ENCODE data around the gene ARHGEF1. TPM values are rescaled to one million over a fixed set of nuclear protein-coding genes. Genes with fewer than 3 reads are reported as not detected.

The ARHGEF1 gene
- total RNA-seq, 1 experiment from 2014 or later, result 106 TPM

- Mint-ChIP-seq H3K9me3 (ENCODE audit: unreplicated experiment) (no peaks in the 10 kb centered on the region), H3K4me1 (ENCODE audit: insufficient read depth, unreplicated experiment) (peaks cover 9% of the 10 kb centered on the region), H3K27ac (ENCODE audit: low read depth, unreplicated experiment) (no peak overlapping the region), H3K4me3 (ENCODE audit: unreplicated experiment) (no peak overlapping the region), H3K27me3 (ENCODE audit: insufficient read depth, unreplicated experiment) (no peaks in the 10 kb centered on the region), H3K36me3 (ENCODE audit: insufficient read depth, unreplicated experiment) (peaks cover 17% of the 10 kb centered on the region)
- TF ChIP-seq, protein P1, sequence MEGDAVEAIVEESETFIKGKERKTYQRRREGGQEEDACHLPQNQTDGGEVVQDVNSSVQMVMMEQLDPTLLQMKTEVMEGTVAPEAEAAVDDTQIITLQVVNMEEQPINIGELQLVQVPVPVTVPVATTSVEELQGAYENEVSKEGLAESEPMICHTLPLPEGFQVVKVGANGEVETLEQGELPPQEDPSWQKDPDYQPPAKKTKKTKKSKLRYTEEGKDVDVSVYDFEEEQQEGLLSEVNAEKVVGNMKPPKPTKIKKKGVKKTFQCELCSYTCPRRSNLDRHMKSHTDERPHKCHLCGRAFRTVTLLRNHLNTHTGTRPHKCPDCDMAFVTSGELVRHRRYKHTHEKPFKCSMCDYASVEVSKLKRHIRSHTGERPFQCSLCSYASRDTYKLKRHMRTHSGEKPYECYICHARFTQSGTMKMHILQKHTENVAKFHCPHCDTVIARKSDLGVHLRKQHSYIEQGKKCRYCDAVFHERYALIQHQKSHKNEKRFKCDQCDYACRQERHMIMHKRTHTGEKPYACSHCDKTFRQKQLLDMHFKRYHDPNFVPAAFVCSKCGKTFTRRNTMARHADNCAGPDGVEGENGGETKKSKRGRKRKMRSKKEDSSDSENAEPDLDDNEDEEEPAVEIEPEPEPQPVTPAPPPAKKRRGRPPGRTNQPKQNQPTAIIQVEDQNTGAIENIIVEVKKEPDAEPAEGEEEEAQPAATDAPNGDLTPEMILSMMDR (IDR thresholded peaks at IDR 0.05; ENCODE audit: unreplicated experiment), result no peak
- intact Hi-C loops (cut with micrococcal nuclease), result no loop called here
- no TSS peak for BruUV-seq (replicated peaks)
- no peak for DNase-seq (ENCODE audit: unreplicated experiment)
- ChIA-PET CTCF (interaction anchor here (0.5 kb wide), 1 partner anchor 539 kb away, joined by 4 read pairs; no protein-coding TSS in a partner anchor), POLR2A (interaction anchor here (0.6 to 9.5 kb wide), 2 partner anchors 16 to 421 kb away, joined by 3 to 134 read pairs; partner anchors contain the start of gene RPS19)
These were observed 4.8 kb upstream of the ARHGEF1 start for GRCh38 chr19:41877916-41878905.

DNA sequence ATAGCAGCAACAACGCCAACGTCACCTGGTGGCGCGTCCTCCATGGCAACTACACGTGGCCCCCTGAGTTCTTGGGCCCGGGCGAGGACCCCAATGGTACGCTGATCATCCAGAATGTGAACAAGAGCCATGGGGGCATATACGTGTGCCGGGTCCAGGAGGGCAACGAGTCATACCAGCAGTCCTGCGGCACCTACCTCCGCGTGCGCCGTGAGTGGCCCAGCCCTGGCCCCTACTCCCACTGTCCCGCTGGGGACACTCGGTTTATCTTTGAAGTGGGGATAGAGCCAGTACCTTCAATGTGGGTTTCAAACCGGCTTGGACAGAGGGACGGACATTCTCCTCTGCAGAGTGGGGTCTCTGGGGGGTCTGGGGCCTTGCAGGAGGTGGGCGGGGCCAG lies 3.9 kb upstream of the ARHGEF1 start:
- Mint-ChIP-seq H3K27ac (ENCODE audit: low read depth, unreplicated experiment) (no peak overlapping the region), H3K4me3 (ENCODE audit: unreplicated experiment) (no peak overlapping the region), H3K27me3 (ENCODE audit: insufficient read depth, unreplicated experiment) (no peaks in the 10 kb centered on the region), H3K4me1 (ENCODE audit: insufficient read depth, unreplicated experiment) (peaks cover 9% of the 10 kb centered on the region), H3K9me3 (ENCODE audit: unreplicated experiment) (no peaks in the 10 kb centered on the region), H3K36me3 (ENCODE audit: insufficient read depth, unreplicated experiment) (peaks cover 13% of the 10 kb centered on the region)
- no TSS peak for BruUV-seq (replicated peaks)
- intact Hi-C loops (cut with micrococcal nuclease), result no loop called here
- no peak for DNase-seq (ENCODE audit: unreplicated experiment)
- POLR2A ChIA-PET, result interaction anchor here (0.6 kb wide), 1 partner anchor 420 kb away, joined by 3 read pairs; no protein-coding TSS in a partner anchor
- CTCF ChIA-PET, result interaction anchor here (0.5 kb wide), 1 partner anchor 538 kb away, joined by 4 read pairs; no protein-coding TSS in a partner anchor
- TF ChIP-seq, protein P1 (IDR thresholded peaks at IDR 0.05; ENCODE audit: unreplicated experiment), result no peak

DNA sequence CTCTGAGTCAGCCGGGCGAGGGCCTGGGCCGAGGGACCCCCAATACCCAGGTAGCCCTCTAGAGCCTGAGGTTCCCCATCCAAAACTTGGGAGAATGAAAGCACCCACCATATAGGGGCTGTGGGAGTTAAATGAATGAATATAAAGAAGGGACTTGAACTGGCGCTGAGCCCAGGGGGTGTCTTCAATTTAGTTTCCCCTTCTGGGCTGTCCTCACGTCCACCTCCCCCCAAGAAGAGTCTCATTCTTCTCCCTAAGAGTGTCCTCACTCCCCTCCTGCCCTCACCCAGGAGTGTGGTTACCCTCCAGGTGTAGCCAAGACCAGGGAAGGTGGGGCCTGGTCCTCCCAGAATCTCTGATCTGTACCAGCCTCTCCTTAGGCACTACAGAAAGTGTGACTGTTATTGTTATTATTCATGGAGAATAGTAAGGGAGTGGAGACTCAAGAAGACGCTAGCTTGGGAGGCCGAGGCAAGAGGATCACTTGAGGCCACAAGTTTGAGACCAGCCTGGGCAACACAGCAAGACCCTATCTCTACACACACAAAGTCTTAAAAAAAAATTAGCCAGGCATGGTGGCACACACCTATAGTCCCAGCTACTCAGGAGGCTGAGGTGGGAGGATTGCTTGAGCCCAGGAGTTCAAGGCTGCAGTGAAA lies 3.2 kb upstream of the ARHGEF1 start:
- no peak for DNase-seq (ENCODE audit: unreplicated experiment)
- TF ChIP-seq, protein P1 (IDR thresholded peaks at IDR 0.05; ENCODE audit: unreplicated experiment), result no peak
- Mint-ChIP-seq H3K27me3 (ENCODE audit: insufficient read depth, unreplicated experiment) (no peaks in the 10 kb centered on the region), H3K27ac (ENCODE audit: low read depth, unreplicated experiment) (no peak overlapping the region), H3K4me3 (ENCODE audit: unreplicated experiment) (no peak overlapping the region), H3K4me1 (ENCODE audit: insufficient read depth, unreplicated experiment) (peaks cover 9% of the 10 kb centered on the region), H3K9me3 (ENCODE audit: unreplicated experiment) (no peaks in the 10 kb centered on the region), H3K36me3 (ENCODE audit: insufficient read depth, unreplicated experiment) (peaks cover 18% of the 10 kb centered on the region)
- ChIA-PET CTCF (no interaction called here), POLR2A (interaction anchor here (0.6 to 0.9 kb wide), 2 partner anchors 20 to 1386 kb away, joined by 3 read pairs; partner anchors contain the start of gene RPS19)
- no TSS peak for BruUV-seq (replicated peaks)
- intact Hi-C loops (cut with micrococcal nuclease), result no loop called here

DNA sequence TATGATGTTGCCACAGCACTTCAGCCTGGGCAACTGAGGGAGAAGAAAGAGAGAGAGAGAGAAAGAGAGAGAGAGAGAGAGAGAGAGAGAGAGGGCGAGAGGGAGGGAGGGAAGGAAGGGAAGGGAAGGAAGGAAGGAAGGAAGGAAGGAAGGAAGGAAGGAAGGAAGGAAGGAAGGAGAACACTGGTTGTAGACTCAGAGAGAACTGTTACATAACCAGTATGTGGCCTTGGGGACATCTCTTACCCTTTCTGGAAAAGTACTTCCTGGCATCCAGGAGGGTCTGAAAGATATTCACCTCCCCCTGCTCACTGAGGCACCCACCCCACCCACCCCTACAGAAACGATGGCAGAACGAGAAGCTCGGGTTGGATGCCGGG lies 2.7 kb upstream of the ARHGEF1 start:
- no peak for DNase-seq (ENCODE audit: unreplicated experiment)
- H3K4me3 Mint-ChIP-seq (ENCODE audit: unreplicated experiment), result no peak overlapping the region
- peaks cover 13% of the 10 kb centered on the region for H3K36me3 Mint-ChIP-seq (ENCODE audit: insufficient read depth, unreplicated experiment)
- H3K4me1 Mint-ChIP-seq (ENCODE audit: insufficient read depth, unreplicated experiment), result peaks cover 14% of the 10 kb centered on the region
- ChIA-PET POLR2A (interaction anchor here (0.6 to 0.9 kb wide), 2 partner anchors 20 to 1386 kb away, joined by 3 read pairs; partner anchors contain the start of gene RPS19), CTCF (interaction anchor here (0.5 to 0.8 kb wide), 2 partner anchors 12 to 72 kb away, joined by 3 to 6 read pairs; no protein-coding TSS in a partner anchor)
- TF ChIP-seq, protein P1 (IDR thresholded peaks at IDR 0.05; ENCODE audit: unreplicated experiment), result no peak
- H3K27me3 Mint-ChIP-seq (ENCODE audit: insufficient read depth, unreplicated experiment), result no peaks in the 10 kb centered on the region
- no peaks in the 10 kb centered on the region for H3K9me3 Mint-ChIP-seq (ENCODE audit: unreplicated experiment)
- intact Hi-C loops (cut with micrococcal nuclease), result no loop called here
- no TSS peak for BruUV-seq (replicated peaks)
- H3K27ac Mint-ChIP-seq (ENCODE audit: low read depth, unreplicated experiment), result no peak overlapping the region

Data from MCF 10A (cell line).